NCI-H446 treated with DMSO at 0.1 percent for 48 hours (cell line): ENCODE measurements around the gene SLC52A1.

ENCODE experiments used
- DNase-seq: peaks from one replicate; lab custom pipeline; 2025; lab: John Stamatoyannopoulos, UW

Gene SLC52A1

DNA sequence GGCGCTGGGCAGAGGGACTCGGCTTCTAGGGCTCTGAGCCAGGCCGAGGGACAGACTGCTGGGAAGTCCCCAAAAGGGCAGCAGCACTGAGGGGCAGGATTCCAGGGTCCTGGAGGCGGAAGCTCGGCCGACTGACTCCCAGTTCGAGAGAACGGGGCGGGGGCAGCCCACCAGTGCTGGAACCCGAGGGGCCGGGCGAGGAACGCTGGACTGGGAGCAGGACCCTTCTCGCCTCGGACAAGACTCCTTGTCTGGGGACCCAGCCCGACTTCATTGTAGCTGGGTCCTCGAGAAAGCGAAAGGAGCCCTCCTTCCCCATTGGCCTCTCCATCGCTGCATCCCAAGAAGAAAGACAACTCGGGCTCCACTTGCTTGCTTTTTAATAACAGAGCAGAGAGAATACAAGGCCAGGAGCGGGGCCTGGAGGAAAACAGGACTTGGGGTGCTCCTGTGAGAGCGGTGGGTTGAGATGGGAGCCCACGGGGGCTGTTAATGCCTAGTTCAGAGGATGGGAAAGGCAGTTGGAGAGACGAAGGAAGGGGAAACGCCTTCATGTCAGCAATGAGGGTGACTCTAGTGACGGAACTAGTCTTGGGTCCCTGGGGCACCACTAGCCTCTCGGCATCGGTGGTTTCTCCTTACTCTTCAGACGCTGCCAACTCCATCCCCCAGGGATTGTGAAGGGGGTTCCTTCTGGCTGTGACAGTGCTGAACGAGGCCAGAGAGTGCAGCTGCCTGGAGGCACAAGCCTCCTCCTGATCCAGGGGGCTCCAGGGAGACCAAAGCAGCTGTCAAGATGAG is 47.3 kb downstream of the SLC52A1 start:
- DNase-seq, result no peak

DNA sequence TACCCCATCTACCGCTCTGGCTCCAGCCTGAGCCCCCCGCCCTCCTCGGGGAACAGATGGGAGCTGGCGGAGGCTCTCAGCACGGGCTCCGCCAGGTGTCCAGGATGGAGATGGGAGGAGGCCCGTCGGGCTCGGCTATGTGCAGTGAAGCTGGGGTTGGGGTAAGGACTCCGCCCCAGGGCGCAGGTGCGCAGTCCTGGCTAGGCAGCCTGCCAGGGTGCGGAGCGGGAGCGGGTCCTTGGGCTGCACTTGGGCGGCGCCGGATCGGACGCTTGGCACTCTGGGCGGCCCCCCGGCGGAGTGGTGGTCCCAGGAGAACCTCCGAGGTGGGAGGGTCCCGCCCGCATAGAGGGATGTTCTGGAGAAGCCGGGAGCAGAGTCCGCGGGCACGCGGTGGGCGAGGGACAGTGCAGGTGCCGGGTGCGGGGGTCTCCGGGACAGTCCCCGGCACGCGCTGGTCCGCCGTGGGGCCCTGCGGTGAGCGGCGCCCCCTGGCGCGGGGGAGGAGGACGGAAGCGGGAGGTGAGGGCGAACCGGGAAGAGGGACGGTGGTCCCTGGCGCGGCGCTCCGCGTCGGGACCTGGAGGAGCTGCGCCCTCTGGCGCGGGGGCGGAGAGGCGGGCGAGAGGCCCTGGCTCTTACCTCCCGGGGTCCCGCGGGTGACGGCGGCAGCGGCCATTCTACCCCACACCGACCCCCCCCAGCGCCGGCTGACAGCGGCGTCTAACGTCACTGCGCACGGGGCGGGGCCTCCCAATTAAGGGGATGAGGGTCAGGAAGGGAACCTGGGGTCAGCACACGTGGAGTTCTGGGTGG is 48.1 kb downstream of the SLC52A1 start, which contains the start of gene CAMTA2:
CAMTA2 (minus strand) TSS at position 725 of the 816 bp plus-strand sequence. CDS start 1,453 bp downstream, outside the sequence.
- DNase-seq, result peak; percentile 27

DNA sequence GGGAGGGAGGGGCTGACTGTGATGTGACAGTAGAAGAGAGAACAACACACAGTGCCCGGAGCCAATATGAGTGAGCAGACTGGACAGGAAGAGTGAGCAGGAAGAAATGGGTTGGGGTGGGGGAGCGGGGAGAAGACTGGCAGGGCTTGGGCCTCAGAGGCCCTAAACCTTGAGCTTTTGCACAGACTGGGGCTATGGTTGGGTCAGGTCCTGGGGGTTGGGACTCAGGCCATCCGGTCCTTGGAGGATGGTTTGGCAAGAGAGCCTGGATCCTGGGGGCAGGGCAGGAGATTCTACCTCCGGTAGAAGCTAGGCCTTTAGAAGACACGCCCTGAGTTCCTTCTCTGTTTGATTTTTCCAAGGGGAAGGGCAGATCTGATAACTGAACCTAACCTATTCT is 48.8 kb downstream of the SLC52A1 start:
- DNase-seq, result no peak
